Measurements from ENCODE around the gene NAA40.
A peak's percentile ranks its signal among the peaks of the same experiment; 100 is the strongest.

NAA40 gene

DNA sequence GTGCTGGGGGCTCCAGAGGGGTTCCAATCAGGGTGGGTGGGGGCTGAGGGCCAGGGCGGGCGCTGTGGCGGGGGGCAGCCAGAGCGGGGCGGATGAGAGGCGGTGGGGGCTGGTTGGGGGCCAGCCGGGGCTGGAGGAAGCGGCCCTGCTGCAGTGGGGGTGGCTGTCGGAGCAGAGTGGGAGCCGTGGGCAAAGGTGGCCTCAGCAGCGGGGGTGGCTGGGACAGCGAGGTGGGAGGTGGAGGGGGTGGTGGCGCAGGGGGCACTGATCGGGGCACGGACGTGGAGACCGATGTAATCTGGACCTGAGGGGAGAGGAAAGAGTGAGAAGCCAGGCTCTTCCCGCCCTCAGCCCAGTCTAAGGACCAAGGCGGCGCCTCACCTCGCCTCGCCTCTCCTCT is 26.9 kb upstream of the NAA40 start:
- no peak for FAIRE-seq
- DNase-seq (ENCODE audit: insufficient read length, low spot score): no peak

DNA sequence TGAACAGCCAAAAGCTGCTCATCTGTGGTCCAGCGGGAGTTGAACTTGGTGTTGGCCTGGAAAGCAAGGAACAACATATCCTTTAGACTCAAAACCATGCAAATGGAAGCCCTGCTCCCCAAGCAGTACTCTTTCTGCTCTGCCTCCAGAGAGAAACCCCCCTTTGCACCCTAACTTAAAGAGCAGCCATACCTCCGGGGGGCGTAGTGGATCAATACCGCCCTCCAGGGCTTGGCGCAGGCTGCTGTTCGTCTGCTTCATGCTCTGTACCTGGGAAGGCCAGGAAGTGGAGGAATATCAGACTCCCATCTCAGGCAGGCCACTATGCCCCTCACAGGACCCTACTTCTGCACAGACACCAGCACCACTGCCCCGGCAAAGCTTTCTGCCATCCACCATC is 26.1 kb upstream of the NAA40 start:
- DNase-seq (ENCODE audit: insufficient read length, low spot score): no peak
- FAIRE-seq: no peak

DNA sequence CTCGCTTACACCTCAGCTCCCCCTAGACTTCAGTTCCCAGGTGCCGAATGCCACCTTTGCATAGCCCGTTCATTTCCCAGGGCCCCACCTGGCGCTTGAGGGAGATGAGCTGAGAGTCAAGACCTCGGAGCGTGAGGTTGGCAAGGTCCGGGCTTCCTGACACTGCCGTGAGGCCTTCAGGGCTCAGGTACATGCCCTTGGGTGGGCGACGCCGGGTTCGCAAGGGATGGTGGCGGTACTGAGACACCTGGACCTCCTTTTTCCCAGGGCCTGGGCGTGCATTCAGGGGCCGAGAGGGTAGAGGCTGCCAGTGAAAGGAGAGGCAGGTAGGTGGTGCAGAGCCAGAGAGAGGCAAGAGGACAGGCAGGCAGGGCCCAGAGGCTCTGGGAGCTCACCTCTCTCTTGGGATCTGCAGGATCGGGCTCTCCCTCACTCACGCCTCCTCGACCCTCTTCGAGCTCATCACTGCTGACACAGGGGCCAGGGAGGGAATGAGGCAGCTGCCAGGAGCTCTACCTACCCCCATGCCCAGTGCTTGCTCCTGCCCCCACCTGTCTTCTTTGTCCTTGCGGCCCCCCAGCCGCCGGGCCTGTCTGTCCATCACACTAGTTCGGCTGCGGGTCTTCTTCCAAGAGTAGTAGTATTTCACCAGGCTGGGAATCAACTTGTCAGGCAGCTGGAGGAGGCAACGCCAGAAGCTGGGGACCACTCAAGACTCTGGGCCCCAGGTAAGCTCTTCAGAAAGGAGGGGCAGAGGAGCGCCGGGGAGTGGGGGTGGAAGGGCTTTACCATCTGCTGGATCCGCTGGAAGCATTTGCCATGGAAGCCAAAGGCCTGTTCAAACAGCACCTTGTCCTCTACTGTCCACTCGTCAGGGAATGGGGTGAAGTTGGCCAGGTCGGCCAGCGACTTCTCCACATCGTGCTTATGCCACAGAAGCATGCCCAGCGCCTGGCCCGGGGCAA is 24.7 kb upstream of the NAA40 start:
- DNase-seq (ENCODE audit: insufficient read length, low spot score) (no peak), FAIRE-seq (no peak)

DNA sequence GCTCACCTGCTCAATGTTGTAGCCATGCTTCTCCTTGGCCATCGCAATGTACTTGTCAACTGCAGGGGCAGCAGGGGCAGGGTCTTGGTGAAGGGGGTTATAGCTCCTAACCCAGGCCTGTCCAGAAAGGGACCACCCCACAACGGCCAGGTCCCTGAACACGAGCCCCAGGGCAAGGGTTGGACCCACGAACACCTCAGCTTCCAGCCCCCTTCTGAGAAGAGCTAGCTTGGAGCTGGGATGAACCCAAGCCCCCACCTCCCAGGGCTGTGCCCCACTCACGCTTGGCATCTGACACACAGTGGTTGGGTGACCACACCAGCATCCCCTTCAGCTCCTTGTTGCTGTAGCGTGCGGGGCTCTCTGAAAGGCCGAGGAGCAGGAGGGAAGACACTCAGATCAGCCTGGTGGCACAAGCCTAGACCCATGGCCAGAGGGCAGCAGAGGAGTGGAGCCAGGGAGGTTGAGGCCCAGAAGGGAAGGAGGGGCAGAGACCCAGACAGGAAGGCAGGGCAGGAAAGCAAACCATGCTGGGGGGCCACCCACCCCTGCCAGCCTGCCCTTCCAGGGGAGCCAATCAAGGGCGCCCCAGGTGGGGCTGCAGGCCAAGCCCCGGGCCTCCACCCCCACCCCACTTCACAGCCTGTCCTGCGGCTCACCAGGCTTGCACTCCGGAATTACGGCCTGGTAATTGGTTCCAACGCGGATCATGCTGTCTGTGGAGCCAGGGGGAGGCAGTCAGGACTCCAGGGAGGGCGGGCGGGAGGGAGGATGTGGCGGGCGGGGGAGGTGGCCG is 23.7 kb upstream of the NAA40 start:
- DNase-seq (ENCODE audit: insufficient read length, low spot score): no peak
- no peak for FAIRE-seq

DNA sequence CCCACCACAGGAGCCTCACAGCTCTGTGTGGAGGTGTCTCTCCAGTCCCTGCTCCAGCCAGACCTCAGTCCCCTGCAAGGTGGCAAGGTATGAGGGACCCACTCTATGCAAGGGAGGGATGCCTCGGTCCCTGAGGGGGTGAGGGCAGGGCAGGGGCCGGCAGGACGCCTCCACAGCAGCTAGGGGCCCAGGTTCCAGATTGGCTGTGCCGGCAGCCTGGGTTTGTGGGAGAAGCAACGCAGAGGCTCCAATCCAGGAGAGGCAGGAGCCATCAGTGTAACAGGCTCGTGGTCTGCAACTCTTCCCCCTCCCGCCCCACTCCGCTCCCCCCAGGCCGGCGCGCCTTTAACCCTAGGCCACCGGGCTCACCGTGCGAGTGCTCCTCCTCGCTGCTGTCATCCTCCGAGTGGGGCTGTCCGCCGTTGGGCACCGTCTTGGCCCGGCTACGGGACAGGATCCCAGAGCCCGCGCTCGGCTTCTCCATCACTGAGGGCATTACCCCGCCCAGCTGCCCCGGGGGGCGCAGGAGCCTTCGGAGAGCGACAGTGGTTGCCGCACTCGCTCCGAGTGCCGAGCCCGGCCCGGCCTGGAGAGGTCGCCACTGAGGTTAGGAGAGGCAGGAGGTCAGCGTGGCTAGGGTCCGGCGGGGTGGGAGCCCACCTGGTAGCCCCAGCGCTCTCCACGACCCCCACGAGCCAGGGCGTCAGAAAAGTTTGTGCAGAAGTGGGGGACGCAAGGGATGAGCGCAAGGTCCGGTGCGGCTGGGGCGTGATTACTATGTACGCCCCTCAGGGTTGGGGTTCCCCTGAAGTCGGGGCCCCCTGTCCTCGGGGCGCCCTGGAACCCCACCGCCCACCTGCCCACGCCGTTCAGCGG is 22.6 kb upstream of the NAA40 start:
- FAIRE-seq (no peak), DNase-seq (ENCODE audit: insufficient read length, low spot score) (no peak)

DNA sequence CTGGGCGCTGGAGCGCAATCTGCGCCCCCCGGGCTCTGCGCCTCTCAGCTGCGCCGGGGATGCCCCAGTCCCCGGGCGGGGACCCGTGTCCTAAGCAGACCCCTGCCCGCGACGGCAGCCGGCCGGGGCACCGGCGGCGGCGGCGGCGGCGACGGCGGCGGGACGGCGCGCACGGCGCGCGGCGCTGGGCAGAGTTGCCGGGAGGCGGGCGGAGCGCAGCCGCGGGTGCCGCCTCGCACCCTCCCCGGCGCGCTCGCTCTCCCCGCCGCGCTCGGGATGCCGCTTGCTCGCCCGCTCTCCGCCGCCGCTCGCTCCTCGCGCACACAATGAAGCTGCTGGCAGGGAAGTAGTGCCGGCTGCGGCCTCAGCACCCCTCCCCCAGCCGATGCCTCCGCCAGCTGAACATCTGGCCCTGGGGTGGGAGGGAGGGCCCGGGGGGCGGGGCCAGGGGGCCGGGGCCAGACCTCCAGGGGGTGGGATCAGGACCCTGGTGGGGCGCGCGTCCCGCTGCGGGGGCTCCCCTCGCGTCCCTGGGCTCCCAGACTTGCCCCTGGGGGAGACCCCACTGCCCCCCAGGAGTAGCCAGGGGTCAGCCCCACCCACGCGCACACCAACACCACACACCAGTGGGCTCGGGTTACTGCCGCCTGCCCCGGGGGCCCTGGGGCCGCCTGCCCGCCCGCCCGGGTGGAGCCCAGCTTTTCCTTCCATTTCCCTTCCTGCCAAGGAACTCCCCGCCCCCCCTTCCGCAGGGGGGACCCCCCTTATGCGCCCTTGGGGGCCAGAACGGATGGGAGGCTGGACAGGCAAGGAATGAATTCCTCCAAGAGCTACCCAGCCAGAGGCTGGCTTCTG is 21.7 kb upstream of the NAA40 start, which contains the start of gene RCOR2:
TSS of gene RCOR2 (minus strand) at position 328 of the 855 bp plus-strand sequence. CDS start 708 bp downstream, outside the sequence.
- peak; percentile 87 for DNase-seq (ENCODE audit: insufficient read length, low spot score)
- peak; percentile 70 for FAIRE-seq

DNA sequence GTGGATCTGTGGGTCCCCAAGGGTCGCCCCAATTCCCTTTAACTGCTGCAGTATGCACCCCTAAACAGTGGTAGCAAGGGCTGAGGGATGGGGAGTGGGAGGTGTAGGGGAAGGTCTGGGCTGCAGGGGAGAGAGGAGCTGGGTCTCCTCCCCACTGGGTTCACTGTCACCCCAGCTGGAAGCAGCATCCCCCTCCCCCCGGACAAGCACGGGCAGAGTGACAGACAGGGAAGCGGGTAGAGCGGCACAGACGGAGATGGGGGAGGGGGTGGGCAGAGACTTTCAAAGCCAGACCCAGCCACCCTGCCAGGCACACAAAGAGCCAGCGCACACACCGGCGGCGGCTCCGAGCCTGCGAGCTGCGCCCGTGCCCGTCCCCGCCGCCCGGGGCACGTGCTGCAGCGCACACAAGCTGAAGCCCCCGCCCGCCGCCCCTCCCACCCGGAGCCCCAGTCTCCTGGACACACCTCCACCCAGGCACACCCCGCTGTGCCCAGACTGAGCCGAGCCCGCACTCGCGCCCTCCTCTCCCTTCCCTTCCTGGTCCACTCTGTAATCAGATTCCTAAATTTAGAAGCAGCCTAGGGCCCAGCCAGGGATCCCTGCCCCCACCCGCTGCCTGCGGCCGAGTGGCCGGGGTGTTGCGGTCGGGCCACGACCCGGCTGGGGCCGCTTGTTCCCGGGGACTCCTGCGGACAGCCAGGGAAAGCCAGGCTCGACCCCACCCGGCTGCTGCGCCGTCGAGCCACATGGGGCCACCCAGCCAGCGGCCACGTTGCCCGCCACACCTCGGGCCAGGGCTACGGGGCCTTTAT is 20.9 kb upstream of the NAA40 start:
- FAIRE-seq (no peak), DNase-seq (ENCODE audit: insufficient read length, low spot score) (no peak)

DNA sequence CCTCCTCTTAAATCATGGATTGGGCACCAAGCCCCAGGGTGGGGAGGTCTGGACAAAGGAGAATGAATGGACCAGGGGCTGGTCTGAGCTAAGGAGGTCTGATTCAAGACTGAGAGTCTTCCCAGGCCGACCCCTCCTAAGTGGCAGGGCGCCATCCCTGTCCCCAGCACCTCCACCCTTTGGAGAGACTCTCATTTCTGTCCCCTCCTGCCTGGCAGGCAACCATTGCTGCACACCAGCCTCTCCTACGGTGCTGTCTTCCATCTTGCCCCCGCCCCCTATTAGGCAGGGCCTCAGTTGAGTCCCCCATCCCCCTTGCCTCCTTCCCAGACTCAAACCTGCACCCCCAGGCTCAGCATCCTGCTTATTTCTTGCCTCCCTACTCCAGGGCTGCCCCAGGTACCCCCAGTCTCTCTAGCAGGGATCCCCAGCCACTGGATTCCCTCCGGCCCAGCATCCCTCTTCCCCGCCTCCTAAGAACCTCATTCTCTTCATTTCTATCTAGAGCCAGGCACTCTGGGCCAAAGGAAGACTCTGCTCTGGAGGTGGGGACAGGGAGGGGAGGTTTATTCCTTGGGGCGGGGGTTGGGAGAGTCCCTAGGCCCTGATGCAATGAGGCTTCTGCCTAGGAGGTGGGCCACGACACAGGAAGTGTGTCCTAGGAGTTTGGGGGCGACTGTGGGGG is 20.2 kb upstream of the NAA40 start:
- FAIRE-seq (no peak), DNase-seq (ENCODE audit: insufficient read length, low spot score) (no peak)

DNA sequence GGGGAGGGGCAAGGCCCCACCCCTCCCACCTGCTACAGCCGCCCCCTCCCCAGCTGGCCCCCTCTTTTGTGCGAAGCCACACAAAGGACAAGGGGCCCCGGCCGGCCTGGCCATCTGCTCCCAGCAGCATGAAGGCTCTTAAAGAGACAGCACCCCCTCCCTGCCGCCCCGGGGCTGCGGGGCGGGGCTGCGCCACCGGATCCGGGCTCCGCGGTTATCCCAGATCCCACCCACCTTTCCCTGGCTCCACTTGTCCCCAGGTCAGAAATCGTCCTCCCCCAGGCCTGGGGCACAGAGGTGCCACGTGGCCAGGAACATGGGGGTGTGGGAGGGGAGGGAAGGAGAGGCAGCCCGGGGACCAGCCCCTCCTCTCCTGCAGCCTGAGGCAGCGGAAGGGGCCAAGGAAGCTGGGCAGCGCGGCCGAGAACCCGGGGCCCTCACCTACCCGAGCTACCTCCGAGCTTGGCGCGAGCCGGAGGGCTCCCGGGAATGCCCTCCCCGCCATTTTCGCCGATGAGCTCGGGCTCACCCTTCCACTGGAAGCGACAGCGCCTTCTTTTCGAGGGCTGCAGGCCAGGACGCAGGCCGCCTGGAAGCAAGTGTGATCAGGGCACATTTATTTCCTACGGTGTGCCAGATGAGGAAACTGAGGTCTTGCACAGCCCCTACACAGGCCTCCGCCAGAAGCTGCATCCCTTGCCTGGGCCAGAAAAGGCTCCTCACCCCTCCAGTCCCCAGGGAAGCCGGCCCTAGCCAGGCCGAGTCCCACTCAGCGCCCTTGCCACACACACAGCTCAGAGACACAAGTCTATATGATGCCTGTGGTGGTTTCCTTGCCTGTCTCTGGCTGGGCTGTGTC is 19.3 kb upstream of the NAA40 start:
- FAIRE-seq: no peak
- no peak for DNase-seq (ENCODE audit: insufficient read length, low spot score)

DNA sequence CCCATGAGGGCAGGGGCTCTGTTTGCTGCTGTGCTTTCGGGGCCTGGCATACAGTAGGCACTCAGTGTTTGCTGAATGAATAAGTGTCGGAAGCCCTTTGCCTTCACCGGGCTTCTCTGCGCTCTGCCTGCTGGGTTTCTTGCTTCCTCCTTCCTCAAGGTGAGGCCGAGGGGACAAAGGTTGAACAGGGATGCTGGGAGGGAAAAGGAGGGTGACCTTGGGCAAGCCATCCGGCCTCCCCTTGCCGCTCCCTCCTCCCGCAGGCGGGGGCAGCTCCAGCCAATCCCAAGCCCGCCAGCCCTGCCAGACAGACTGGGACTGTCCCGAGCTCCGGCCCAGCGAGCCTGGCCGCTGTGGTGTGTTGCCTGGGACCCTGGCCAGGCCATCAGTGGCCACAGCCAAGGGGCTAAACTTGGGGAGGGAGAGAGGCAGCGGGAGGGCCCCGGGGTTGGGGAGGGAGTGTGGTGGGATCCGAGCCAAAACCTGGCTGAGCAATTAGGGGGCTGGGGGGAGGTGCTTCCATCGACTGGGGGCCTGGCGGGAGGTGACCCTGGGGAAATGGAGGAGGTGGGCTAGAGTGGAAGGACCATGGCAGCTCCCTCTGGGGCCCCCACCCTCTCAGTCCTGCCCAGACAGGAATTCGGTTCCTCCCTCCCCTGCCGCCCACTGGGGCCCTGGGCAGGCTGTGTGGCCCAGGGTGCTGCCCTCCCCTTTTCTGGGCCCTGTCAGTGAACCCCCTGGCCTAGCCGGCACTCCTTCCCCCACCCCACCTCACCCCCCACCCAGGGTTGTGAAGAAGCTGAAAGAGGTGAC is 18.5 kb upstream of the NAA40 start:
- FAIRE-seq (no peak), DNase-seq (ENCODE audit: insufficient read length, low spot score) (no peak)

DNA sequence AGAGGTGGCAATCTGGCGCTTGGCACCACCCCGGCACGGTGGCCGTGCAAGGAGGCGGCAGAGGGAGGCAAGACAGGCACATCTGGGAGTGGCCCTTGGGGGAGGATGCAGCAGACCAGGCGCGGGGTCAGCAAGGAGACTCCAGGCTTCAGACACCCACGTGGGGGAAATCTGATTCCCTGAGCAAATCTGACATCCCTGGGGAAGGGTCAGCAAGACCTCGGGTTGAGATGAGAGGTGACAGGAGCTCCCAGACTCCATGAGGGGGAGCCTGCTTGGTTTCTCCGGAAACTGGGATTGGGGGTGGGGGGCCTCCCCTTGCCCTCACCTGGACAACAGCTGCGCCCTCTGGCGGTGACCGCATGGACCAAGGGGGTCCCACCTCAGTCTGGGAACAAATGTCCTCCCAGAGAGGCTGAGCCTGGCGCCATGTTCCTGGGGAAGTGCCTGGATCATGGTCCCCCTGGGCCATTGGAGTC is 17.8 kb upstream of the NAA40 start:
- DNase-seq (ENCODE audit: insufficient read length, low spot score) (no peak), FAIRE-seq (no peak)

DNA sequence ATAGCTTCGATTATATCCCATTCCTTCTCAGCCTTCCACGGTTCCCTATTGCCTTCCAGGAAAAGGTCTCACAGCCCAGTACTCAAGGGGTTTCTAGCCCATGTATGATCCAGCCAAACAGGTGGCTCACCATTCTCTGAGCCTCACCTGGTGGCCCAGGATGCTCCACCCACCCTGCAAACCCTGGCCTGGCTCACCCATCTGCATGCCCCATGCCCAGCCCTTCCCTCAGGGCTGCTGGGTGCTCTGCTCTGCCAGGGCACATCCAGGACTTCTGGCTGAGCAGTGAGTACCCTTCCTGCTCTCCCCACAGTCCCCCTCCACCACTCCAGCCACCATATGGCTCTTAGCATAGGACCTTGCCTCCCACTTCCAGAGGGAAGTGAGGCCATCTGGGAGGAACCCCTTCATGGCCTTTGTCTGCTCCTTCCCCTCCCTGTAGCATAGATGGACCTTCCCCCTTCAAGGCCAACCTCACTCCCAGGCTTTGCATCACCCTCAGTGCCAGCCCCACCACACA is 16.1 kb upstream of the NAA40 start:
- FAIRE-seq (no peak), DNase-seq (ENCODE audit: insufficient read length, low spot score) (no peak)

DNA sequence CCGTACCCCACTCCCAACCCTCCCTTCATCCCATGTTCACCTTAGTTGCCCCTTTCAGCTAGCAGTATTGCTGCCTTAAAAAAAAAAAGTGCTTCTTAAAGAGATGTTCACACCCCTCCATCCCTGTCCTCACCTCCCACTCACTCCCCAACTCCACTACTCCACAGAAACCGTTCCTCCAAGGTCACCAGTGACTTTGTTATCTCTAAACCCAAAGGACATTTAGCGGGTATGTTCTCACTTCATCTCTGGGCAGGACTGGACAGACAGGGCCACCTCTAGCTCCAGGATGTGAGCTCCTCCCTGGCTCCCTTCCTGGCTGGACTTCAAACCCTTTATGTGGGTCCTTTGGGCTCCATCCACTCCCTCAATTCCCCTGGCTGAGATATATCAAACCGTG is 15.5 kb upstream of the NAA40 start:
- no peak for DNase-seq (ENCODE audit: insufficient read length, low spot score)
- no peak for FAIRE-seq

DNA sequence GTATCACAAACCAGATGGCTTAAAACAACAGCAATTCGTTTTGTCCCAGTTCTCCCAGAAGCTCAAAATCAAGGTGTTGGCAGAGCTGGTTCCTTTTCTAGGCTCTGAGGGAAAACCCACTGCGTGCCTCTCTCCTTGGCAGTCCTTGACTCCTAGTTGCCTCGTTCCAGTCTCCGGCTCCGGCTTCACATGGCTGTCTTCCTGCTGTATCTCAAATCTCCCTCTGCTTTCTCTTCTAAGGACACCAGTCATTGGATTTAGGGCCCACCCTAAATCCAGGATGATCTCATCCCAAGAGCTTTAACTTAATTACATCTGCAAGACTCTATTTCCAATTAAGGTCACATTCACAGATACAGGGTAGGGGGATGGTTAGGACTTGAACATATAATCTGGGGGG is 9.2 kb upstream of the NAA40 start:
- FAIRE-seq (no peak), DNase-seq (ENCODE audit: insufficient read length, low spot score) (no peak)

DNA sequence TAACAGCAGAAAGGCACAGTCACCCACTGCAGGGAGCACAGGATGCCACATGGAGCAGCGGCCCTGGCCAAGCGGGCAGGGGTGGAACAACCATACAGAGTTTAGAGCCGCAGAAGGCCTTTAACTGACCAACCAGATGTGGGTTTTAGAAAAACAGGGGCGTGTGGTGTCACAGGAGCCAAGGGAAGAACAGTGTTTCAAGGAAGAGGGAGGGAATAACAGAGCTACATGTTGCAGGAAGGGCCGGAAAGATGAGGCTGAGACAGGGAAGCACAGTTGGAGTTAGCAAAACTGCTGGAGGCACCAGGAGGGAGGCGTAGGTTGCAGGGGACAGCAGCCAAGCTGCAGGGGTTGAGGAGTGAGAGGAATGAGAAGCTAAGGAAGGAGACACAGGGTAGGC is 7.8 kb upstream of the NAA40 start:
- no peak for DNase-seq (ENCODE audit: insufficient read length, low spot score)
- no peak for FAIRE-seq

DNA sequence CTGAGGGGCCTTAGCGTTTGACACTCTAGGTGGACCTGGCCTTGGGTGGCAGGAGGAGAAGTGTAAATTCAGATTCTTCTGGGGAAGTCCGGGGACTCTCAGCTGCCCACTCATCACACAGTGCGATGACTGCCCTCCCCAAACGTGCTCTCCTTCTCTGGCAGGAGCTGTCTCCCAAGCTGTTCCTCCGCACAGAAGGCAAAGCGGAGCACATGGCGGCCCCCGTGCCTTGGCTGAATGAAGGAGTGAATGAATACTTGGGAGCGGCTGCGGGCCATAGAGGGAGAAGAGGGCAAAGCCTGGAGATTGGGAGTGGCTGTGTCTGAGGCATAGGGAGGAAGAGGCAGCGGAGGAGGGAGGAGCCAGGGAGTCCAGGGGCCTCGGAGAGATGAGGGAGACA is 6.9 kb upstream of the NAA40 start:
- no peak for DNase-seq (ENCODE audit: insufficient read length, low spot score)
- no peak for FAIRE-seq
